ENCODE data around the gene ATP8B3.

- TF ChIP-seq CTCF (conservative IDR thresholded peaks at IDR 0.05; ENCODE audit: low read depth, low read length) = no peak
- no peak for TF ChIP-seq EZH2 (IDR thresholded peaks at IDR 0.05; ENCODE audit: borderline replicate concordance, low read depth, low read length, poor library complexity, severe bottlenecking)
Measured at GRCh38 chr19:1845642-1846041, 33.6 kb upstream of the ATP8B3 start.
